Panc1 (cell line): Measurements from ENCODE around the gene GGT1.
"Not testable (repeated sequence)": the region's sequence is repeated elsewhere in the genome, so short reads cannot be mapped to it uniquely, and the experiment has no call there.

ENCODE experiments used
- POLR2AphosphoS5 ChIP-seq: IDR thresholded peaks from 2 replicates; pipeline ENCODE4 v1.6.1; 2012; ENCODE audit warnings: mild to moderate bottlenecking, low read depth, low read length, moderate library complexity
- SIN3A ChIP-seq: IDR thresholded peaks from 2 replicates; pipeline ENCODE4 v1.6.1; 2012; ENCODE audit warnings: low read depth, mild to moderate bottlenecking, low read length, moderate library complexity, borderline replicate concordance; ENCODE audit not compliant: insufficient read depth
- TF ChIP-seq, protein P1 (sequence below): fragments of 450-650 bp; IDR thresholded peaks from 2 replicates; pipeline ENCODE4 v1.5.1; 2017; ENCODE audit warnings: mild to moderate bottlenecking
- TF ChIP-seq, protein P2 (sequence below), 2 experiments: IDR thresholded peaks; 2 replicates each; pipeline ENCODE4 v1.6.1; 2011 to 2012; ENCODE audit warnings: low read depth in 2 of 2, control low read depth in 1 of 2, low read length in 1 of 2, mild to moderate bottlenecking in 1 of 2, moderate library complexity in 1 of 2; ENCODE audit not compliant: insufficient read depth in 1 of 2

- TF ChIP-seq POLR2AphosphoS5, SIN3A: not testable (repeated sequence)
- TF ChIP-seq, protein P1, sequence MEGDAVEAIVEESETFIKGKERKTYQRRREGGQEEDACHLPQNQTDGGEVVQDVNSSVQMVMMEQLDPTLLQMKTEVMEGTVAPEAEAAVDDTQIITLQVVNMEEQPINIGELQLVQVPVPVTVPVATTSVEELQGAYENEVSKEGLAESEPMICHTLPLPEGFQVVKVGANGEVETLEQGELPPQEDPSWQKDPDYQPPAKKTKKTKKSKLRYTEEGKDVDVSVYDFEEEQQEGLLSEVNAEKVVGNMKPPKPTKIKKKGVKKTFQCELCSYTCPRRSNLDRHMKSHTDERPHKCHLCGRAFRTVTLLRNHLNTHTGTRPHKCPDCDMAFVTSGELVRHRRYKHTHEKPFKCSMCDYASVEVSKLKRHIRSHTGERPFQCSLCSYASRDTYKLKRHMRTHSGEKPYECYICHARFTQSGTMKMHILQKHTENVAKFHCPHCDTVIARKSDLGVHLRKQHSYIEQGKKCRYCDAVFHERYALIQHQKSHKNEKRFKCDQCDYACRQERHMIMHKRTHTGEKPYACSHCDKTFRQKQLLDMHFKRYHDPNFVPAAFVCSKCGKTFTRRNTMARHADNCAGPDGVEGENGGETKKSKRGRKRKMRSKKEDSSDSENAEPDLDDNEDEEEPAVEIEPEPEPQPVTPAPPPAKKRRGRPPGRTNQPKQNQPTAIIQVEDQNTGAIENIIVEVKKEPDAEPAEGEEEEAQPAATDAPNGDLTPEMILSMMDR = not testable (repeated sequence)
- TF ChIP-seq, protein P2, sequence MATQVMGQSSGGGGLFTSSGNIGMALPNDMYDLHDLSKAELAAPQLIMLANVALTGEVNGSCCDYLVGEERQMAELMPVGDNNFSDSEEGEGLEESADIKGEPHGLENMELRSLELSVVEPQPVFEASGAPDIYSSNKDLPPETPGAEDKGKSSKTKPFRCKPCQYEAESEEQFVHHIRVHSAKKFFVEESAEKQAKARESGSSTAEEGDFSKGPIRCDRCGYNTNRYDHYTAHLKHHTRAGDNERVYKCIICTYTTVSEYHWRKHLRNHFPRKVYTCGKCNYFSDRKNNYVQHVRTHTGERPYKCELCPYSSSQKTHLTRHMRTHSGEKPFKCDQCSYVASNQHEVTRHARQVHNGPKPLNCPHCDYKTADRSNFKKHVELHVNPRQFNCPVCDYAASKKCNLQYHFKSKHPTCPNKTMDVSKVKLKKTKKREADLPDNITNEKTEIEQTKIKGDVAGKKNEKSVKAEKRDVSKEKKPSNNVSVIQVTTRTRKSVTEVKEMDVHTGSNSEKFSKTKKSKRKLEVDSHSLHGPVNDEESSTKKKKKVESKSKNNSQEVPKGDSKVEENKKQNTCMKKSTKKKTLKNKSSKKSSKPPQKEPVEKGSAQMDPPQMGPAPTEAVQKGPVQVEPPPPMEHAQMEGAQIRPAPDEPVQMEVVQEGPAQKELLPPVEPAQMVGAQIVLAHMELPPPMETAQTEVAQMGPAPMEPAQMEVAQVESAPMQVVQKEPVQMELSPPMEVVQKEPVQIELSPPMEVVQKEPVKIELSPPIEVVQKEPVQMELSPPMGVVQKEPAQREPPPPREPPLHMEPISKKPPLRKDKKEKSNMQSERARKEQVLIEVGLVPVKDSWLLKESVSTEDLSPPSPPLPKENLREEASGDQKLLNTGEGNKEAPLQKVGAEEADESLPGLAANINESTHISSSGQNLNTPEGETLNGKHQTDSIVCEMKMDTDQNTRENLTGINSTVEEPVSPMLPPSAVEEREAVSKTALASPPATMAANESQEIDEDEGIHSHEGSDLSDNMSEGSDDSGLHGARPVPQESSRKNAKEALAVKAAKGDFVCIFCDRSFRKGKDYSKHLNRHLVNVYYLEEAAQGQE (IDR thresholded peaks at IDR 0.05; ENCODE audit: insufficient read depth in 1 of 2, low read depth in 2 of 2, low read length in 1 of 2) = not testable (repeated sequence)
These were observed 28.6 kb downstream of the GGT1 start for GRCh38 chr22:24631430-24632122.
